Astrocyte (in vitro differentiated cells and primary cell): ENCODE data around the gene HTR7.

Source experiments
- CTCF ChIP-seq: IDR thresholded peaks from 2 replicates; pipeline ENCODE4 v1.5.1; 2011; ENCODE audit warnings: low read depth, mild to moderate bottlenecking, inconsistent platforms, low read length, moderate library complexity; ENCODE audit not compliant: insufficient read depth
- EZH2 ChIP-seq: IDR thresholded peaks from 2 replicates; pipeline ENCODE4 v1.6.1; 2012; ENCODE audit warnings: mild to moderate bottlenecking, low read length, inconsistent platforms; ENCODE audit not compliant: insufficient read depth

GRCh38 chr10:90856261-90856660 lies 1.6 kb downstream of the HTR7 start:
- no peak for TF ChIP-seq CTCF
- no peak for TF ChIP-seq EZH2
